KMS-11 (cell line): ENCODE data around the gene PLK3.

ENCODE experiments used
- H2AFZ ChIP-seq: fragments of 200-600 bp; sonication (generic); 2 replicates; pipeline ENCODE4 v1.6.1; 2016; ENCODE audit warnings: antibody characterized with exemption, mixed run types, low read depth
- H3K27ac ChIP-seq: fragments of 200-600 bp; sonication (generic); 2 replicates; pipeline ENCODE4 v1.6.1; 2016; ENCODE audit warnings: mild to moderate bottlenecking, mixed run types
- H3K27me3 ChIP-seq: fragments of 200-600 bp; sonication (generic); 2 replicates; pipeline ENCODE4 v1.6.1; 2017; ENCODE audit warnings: mild to moderate bottlenecking, low read depth, mixed run types, moderate library complexity; ENCODE audit not compliant: insufficient read depth
- H3K36me3 ChIP-seq: fragments of 200-600 bp; sonication (generic); 2 replicates; pipeline ENCODE4 v1.6.1; 2017; ENCODE audit warnings: mild to moderate bottlenecking, mixed run types; ENCODE audit not compliant: insufficient read depth
- H3K4me1 ChIP-seq: fragments of 200-600 bp; sonication (generic); 2 replicates; pipeline ENCODE4 v1.6.1; 2016; ENCODE audit warnings: mild to moderate bottlenecking, low read depth, mixed run types; ENCODE audit not compliant: poor library complexity, severe bottlenecking
- H3K4me2 ChIP-seq: fragments of 200-600 bp; sonication (generic); 2 replicates; pipeline ENCODE4 v1.7.0; 2016; ENCODE audit warnings: mild to moderate bottlenecking, mixed run types
- H3K4me3 ChIP-seq: fragments of 200-600 bp; sonication (generic); IDR thresholded peaks from 2 replicates; pipeline ENCODE4 v1.6.1; 2017; ENCODE audit warnings: low read depth, low read length, mixed read lengths; ENCODE audit not compliant: insufficient read depth
- H3K79me2 ChIP-seq: fragments of 200-600 bp; sonication (generic); 2 replicates; pipeline ENCODE4 v1.6.1; 2016; ENCODE audit warnings: low read depth, mixed run types; ENCODE audit not compliant: insufficient read depth
- H3K9ac ChIP-seq: fragments of 200-600 bp; sonication (generic); 2 replicates; pipeline ENCODE4 v1.6.1; 2016; ENCODE audit warnings: mild to moderate bottlenecking, mixed run types
- H4K20me1 ChIP-seq: fragments of 200-600 bp; sonication (generic); 2 replicates; pipeline ENCODE4 v1.6.1; 2016; ENCODE audit warnings: mild to moderate bottlenecking, mixed run types; ENCODE audit not compliant: insufficient read depth
- CTCF ChIP-seq: fragments of 200-600 bp; sonication (generic); conservative IDR thresholded peaks from 2 replicates; pipeline ENCODE4 v1.6.1; 2017; ENCODE audit warnings: low read depth, mild to moderate bottlenecking, antibody characterized with exemption, low read length, moderate library complexity, mixed read lengths

Gene PLK3

GRCh38 chr1:44847845-44848244 lies 47.7 kb downstream of the PLK3 start:
- Histone ChIP-seq H3K27me3 (no peaks in the 10 kb centered on the region), H3K4me2 (no peak overlapping the region), H3K9ac (no peak overlapping the region), H3K4me3 (no peak overlapping the region), H3K27ac (no peak overlapping the region), H3K36me3 (no peaks in the 10 kb centered on the region; the same call in 1 of the 2 replicates), H3K4me1 (no peaks in the 10 kb centered on the region), H3K79me2 (no peaks in the 10 kb centered on the region), H4K20me1 (no peaks in the 10 kb centered on the region), H2AFZ (no peak overlapping the region)
- TF ChIP-seq CTCF: no peak

GRCh38 chr1:44848456-44849181 lies 48.4 kb downstream of the PLK3 start:
- Histone ChIP-seq H3K27ac (no peak overlapping the region), H3K27me3 (no peaks in the 10 kb centered on the region), H4K20me1 (no peaks in the 10 kb centered on the region), H3K36me3 (no peaks in the 10 kb centered on the region; the same call in 1 of the 2 replicates), H3K9ac (no peak overlapping the region), H3K4me2 (no peak overlapping the region), H2AFZ (no peak overlapping the region), H3K4me3 (no peak overlapping the region), H3K4me1 (no peaks in the 10 kb centered on the region), H3K79me2 (no peaks in the 10 kb centered on the region)
- no peak for TF ChIP-seq CTCF

GRCh38 chr1:44849575-44850132 lies 49.5 kb downstream of the PLK3 start:
- Histone ChIP-seq H3K27ac (no peak overlapping the region), H3K79me2 (no peaks in the 10 kb centered on the region), H4K20me1 (no peaks in the 10 kb centered on the region), H3K36me3 (no peaks in the 10 kb centered on the region; the same call in 1 of the 2 replicates), H3K27me3 (no peaks in the 10 kb centered on the region), H3K4me2 (no peak overlapping the region), H3K4me3 (no peak overlapping the region), H3K4me1 (no peaks in the 10 kb centered on the region), H2AFZ (no peak overlapping the region), H3K9ac (no peak overlapping the region)
- TF ChIP-seq CTCF: no peak

GRCh38 chr1:44851308-44851707 lies 51.1 kb downstream of the PLK3 start:
- Histone ChIP-seq H3K4me1 (no peaks in the 10 kb centered on the region), H2AFZ (no peak overlapping the region), H3K9ac (no peak overlapping the region), H3K79me2 (no peaks in the 10 kb centered on the region), H3K27me3 (no peaks in the 10 kb centered on the region), H3K4me3 (no peak overlapping the region), H4K20me1 (no peaks in the 10 kb centered on the region), H3K27ac (no peak overlapping the region), H3K36me3 (no peaks in the 10 kb centered on the region; the same call in 1 of the 2 replicates), H3K4me2 (no peak overlapping the region)
- TF ChIP-seq CTCF: no peak
